Measurements from ENCODE around the gene PITPNC1.

GRCh38 chr17:67353161-67353560, 23.9 kb upstream of the PITPNC1 start:
- no peak for TF ChIP-seq POLR2A (IDR thresholded peaks at IDR 0.05)
- no peak for TF ChIP-seq CTCF (IDR thresholded peaks at IDR 0.05)
